ENCODE measurements around the gene REPS1. TPM values are rescaled to one million over a fixed set of nuclear protein-coding genes. Genes with fewer than 3 reads are reported as not detected.

Gene REPS1
- total and polyA plus RNA-seq, 2 of the 13 experiments (the other 11 are each of a cell fraction or from before 2014, with no cell fraction given) = 36.4 to 38.3 TPM

GRCh38 chr6:139007428-139007827 is 19.4 kb upstream of the REPS1 start:
- DNase-seq (ENCODE audit: low spot score) = no peak
- no peaks in the 10 kb centered on the region for H3K36me3 ChIP-seq (replicated peaks in 1 of 2; ENCODE audit: control insufficient read depth in 1 of 2, insufficient read depth in 2 of 2, low read length in 2 of 2)
- no peak for ATAC-seq
- intact Hi-C loops (cut with micrococcal nuclease; ENCODE audit: unreplicated experiment) (no loop called here), in situ Hi-C loops (cut with HindIII; ENCODE audit: extremely low pct_ligation_motif_present, low pct_unique_long_range_greater_than_20kb) (no loop called here)
- ChIA-PET POLR2A (no interaction called here), CTCF (ENCODE audit: low intra/inter-chr PET ratio, low total read pairs) (no interaction called here)
- no peaks in the 10 kb centered on the region for H3K27me3 ChIP-seq (ENCODE audit: control insufficient read depth in 1 of 2, insufficient read depth in 2 of 2, low read length in 2 of 2)
- WGBS (ENCODE audit: low lambda C conversion rate) = 60% methylated on average over 1 of the region's 1 CpG
- TF ChIP-seq NR2C2 (CRISPR knock-in tag; IDR thresholded peaks at IDR 0.05; ENCODE audit: borderline replicate concordance) (no peak), ZNF160 (CRISPR knock-in tag; IDR thresholded peaks at IDR 0.05) (no peak), SNAI1 (CRISPR knock-in tag; IDR thresholded peaks at IDR 0.05; ENCODE audit: borderline replicate concordance) (no peak), ZNF329 (CRISPR knock-in tag; IDR thresholded peaks at IDR 0.05; ENCODE audit: low read depth) (no peak), GATAD2A (CRISPR knock-in tag; IDR thresholded peaks at IDR 0.05) (no peak), ARNT2 (CRISPR knock-in tag; IDR thresholded peaks at IDR 0.05; ENCODE audit: low read depth) (no peak), ZNF18 (CRISPR knock-in tag; IDR thresholded peaks at IDR 0.05; ENCODE audit: insufficient replicate concordance) (no peak), KLF16 (CRISPR knock-in tag; IDR thresholded peaks at IDR 0.05) (no peak), EHMT2 (IDR thresholded peaks at IDR 0.05; ENCODE audit: borderline replicate concordance, low read depth, low read length) (no peak), STAG1 (CRISPR knock-in tag; IDR thresholded peaks at IDR 0.05) (no peak), MTF2 (CRISPR knock-in tag; IDR thresholded peaks at IDR 0.05; ENCODE audit: borderline replicate concordance) (no peak), LCORL (IDR thresholded peaks at IDR 0.05) (no peak), LCORL (CRISPR knock-in tag; IDR thresholded peaks at IDR 0.05) (no peak)
- peaks cover 7% of the 10 kb centered on the region; the same call in 1 of the 2 replicates for H3K4me1 ChIP-seq (ENCODE audit: insufficient read depth, low read length)
- no peak overlapping the region for H3K4me2 ChIP-seq (ENCODE audit: low read depth, low read length)
- no peak for FAIRE-seq
- H3K9me3 ChIP-seq (ENCODE audit: low read length) = no peaks in the 10 kb centered on the region
- no peaks in the 10 kb centered on the region for H4K20me1 ChIP-seq (ENCODE audit: insufficient read depth, low read length)
- no peak overlapping the region for H3K4me3 ChIP-seq (replicated peaks in 1 of 3; ENCODE audit: insufficient read depth in 1 of 3, low read depth in 2 of 3, low read length in 3 of 3)
- no TSS peak for BruUV-seq (replicated peaks)
- H3K27ac ChIP-seq (ENCODE audit: extremely low read length, insufficient read depth, low read length) = no peak overlapping the region
- H3K79me2 ChIP-seq (ENCODE audit: insufficient read depth, low read length) = no peaks in the 10 kb centered on the region
- H2AFZ ChIP-seq (ENCODE audit: low read length) = no peak overlapping the region
- H3K9ac ChIP-seq (ENCODE audit: insufficient read depth, low read depth, low read length) = no peak overlapping the region
